ENCODE results near the gene RMDN2. TPM values are rescaled to one million over a fixed set of nuclear protein-coding genes. Genes with fewer than 3 reads are reported as not detected.

RMDN2 gene
- total and polyA plus RNA-seq, 10 of the 15 experiments (the other 5 are each of a cell fraction or from before 2014, with no cell fraction given) = 2.6 to 12.4 (median 9.2) TPM

DNA sequence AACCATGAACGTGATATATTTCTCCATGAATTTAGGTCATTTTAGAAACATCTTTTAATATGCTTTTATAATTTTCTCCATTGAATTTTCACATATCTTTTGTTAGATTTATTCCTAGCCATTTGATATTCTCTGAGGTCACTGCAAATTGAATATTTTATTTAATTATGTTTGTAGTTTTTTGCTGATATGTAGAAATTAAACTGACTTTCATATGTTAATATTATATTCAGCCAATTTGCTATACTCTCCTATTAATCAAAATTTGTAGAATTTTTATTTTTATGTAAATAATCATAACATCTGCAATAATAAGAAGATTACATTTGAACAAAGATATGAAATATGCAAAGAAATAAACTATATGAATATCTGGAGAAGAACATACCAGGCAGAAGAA, 46.9 kb downstream of the RMDN2 start (continued):
- TF ChIP-seq ZBTB11 (CRISPR knock-in tag; IDR thresholded peaks at IDR 0.05) = no peak
- no peak for TF ChIP-seq CREB1 (IDR thresholded peaks at IDR 0.05; ENCODE audit: low read depth)
- no peak for TF ChIP-seq CBX3 (IDR thresholded peaks at IDR 0.05; ENCODE audit: borderline replicate concordance, low read depth)
- TF ChIP-seq ZNF207 (IDR thresholded peaks at IDR 0.05; ENCODE audit: borderline replicate concordance) = no peak
- no peak for TF ChIP-seq SUZ12 (IDR thresholded peaks at IDR 0.05; ENCODE audit: unreplicated experiment)
- no peak for TF ChIP-seq TCF12 (IDR thresholded peaks at IDR 0.05; ENCODE audit: low read depth, low read length)
- no peak for TF ChIP-seq USF1 (IDR thresholded peaks at IDR 0.05; ENCODE audit: borderline replicate concordance, extremely low read length, insufficient read depth, low read depth, low read length)
- no peak for TF ChIP-seq YBX1 (IDR thresholded peaks at IDR 0.05)
